KMS-11 (cell line): Measurements from ENCODE around the gene ELAVL4.

Experiments
- H2AFZ ChIP-seq: fragments of 200-600 bp; sonication (generic); 2 replicates; pipeline ENCODE4 v1.6.1; 2016; ENCODE audit warnings: antibody characterized with exemption, mixed run types, low read depth
- H3K27ac ChIP-seq: fragments of 200-600 bp; sonication (generic); 2 replicates; pipeline ENCODE4 v1.6.1; 2016; ENCODE audit warnings: mild to moderate bottlenecking, mixed run types
- H3K27me3 ChIP-seq: fragments of 200-600 bp; sonication (generic); 2 replicates; pipeline ENCODE4 v1.6.1; 2017; ENCODE audit warnings: mild to moderate bottlenecking, low read depth, mixed run types, moderate library complexity; ENCODE audit not compliant: insufficient read depth
- H3K36me3 ChIP-seq: fragments of 200-600 bp; sonication (generic); 2 replicates; pipeline ENCODE4 v1.6.1; 2017; ENCODE audit warnings: mild to moderate bottlenecking, mixed run types; ENCODE audit not compliant: insufficient read depth
- H3K4me1 ChIP-seq: fragments of 200-600 bp; sonication (generic); 2 replicates; pipeline ENCODE4 v1.6.1; 2016; ENCODE audit warnings: mild to moderate bottlenecking, low read depth, mixed run types; ENCODE audit not compliant: poor library complexity, severe bottlenecking
- H3K4me2 ChIP-seq: fragments of 200-600 bp; sonication (generic); 2 replicates; pipeline ENCODE4 v1.7.0; 2016; ENCODE audit warnings: mild to moderate bottlenecking, mixed run types
- H3K4me3 ChIP-seq: fragments of 200-600 bp; sonication (generic); IDR thresholded peaks from 2 replicates; pipeline ENCODE4 v1.6.1; 2017; ENCODE audit warnings: low read depth, low read length, mixed read lengths; ENCODE audit not compliant: insufficient read depth
- H3K79me2 ChIP-seq: fragments of 200-600 bp; sonication (generic); 2 replicates; pipeline ENCODE4 v1.6.1; 2016; ENCODE audit warnings: low read depth, mixed run types; ENCODE audit not compliant: insufficient read depth
- H3K9ac ChIP-seq: fragments of 200-600 bp; sonication (generic); 2 replicates; pipeline ENCODE4 v1.6.1; 2016; ENCODE audit warnings: mild to moderate bottlenecking, mixed run types
- H4K20me1 ChIP-seq: fragments of 200-600 bp; sonication (generic); 2 replicates; pipeline ENCODE4 v1.6.1; 2016; ENCODE audit warnings: mild to moderate bottlenecking, mixed run types; ENCODE audit not compliant: insufficient read depth
- CTCF ChIP-seq: fragments of 200-600 bp; sonication (generic); conservative IDR thresholded peaks from 2 replicates; pipeline ENCODE4 v1.6.1; 2017; ENCODE audit warnings: low read depth, mild to moderate bottlenecking, antibody characterized with exemption, low read length, moderate library complexity, mixed read lengths

The ELAVL4 gene

GRCh38 chr1:50147191-50147850 is 38.6 kb downstream of the ELAVL4 start:
- H2AFZ ChIP-seq = no peak overlapping the region
- H3K9ac ChIP-seq = no peak overlapping the region
- no peak overlapping the region for H3K4me2 ChIP-seq
- H3K4me1 ChIP-seq = no peaks in the 10 kb centered on the region
- H3K27me3 ChIP-seq = no peaks in the 10 kb centered on the region
- H3K27ac ChIP-seq = no peak overlapping the region
- no peak overlapping the region for H3K4me3 ChIP-seq
- H3K36me3 ChIP-seq = no peaks in the 10 kb centered on the region
- no peaks in the 10 kb centered on the region for H3K79me2 ChIP-seq
- no peak for TF ChIP-seq CTCF
- no peaks in the 10 kb centered on the region for H4K20me1 ChIP-seq

- Histone ChIP-seq H3K9ac (no peak overlapping the region), H3K4me2 (no peak overlapping the region), H3K27me3 (no peaks in the 10 kb centered on the region)
These were observed 39.6 kb downstream of the ELAVL4 start for GRCh38 chr1:50148142-50148923.

DNA sequence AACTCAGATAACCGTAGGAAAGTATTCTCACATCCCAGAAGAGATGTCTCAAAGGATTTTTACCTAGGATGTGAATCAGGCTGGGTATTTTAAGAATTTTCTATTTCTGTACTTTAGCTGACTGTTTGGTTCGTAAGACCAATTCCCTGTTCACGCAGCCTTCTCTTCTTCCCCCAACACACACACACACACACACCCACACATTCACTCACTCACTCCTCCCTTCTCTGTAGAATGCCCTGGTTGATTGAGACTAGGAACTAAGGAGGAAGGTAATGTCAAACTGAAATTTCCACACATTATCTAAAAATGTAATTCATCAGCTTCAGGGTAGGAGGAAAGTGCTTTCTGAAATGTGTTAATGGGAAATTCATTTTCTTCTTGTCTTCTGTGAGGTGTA is 43.5 kb downstream of the ELAVL4 start:
- H3K4me3 ChIP-seq = no peak overlapping the region
- no peak overlapping the region for H3K4me2 ChIP-seq
- no peaks in the 10 kb centered on the region for H3K36me3 ChIP-seq
- no peaks in the 10 kb centered on the region for H3K27me3 ChIP-seq
- H4K20me1 ChIP-seq = no peaks in the 10 kb centered on the region
- no peak overlapping the region for H2AFZ ChIP-seq
- no peak for TF ChIP-seq CTCF
- no peaks in the 10 kb centered on the region for H3K4me1 ChIP-seq
- H3K9ac ChIP-seq = no peak overlapping the region
- H3K79me2 ChIP-seq = no peaks in the 10 kb centered on the region
- H3K27ac ChIP-seq = no peak overlapping the region

More at GRCh38 chr1:50148142-50148923, 39.6 kb downstream of the ELAVL4 start:
- no peak overlapping the region for H3K27ac ChIP-seq
- H2AFZ ChIP-seq = no peak overlapping the region
- H3K4me1 ChIP-seq = no peaks in the 10 kb centered on the region
- H3K36me3 ChIP-seq = no peaks in the 10 kb centered on the region
- H3K79me2 ChIP-seq = no peaks in the 10 kb centered on the region
- H4K20me1 ChIP-seq = no peaks in the 10 kb centered on the region
- H3K4me3 ChIP-seq = no peak overlapping the region
- TF ChIP-seq CTCF = no peak

DNA sequence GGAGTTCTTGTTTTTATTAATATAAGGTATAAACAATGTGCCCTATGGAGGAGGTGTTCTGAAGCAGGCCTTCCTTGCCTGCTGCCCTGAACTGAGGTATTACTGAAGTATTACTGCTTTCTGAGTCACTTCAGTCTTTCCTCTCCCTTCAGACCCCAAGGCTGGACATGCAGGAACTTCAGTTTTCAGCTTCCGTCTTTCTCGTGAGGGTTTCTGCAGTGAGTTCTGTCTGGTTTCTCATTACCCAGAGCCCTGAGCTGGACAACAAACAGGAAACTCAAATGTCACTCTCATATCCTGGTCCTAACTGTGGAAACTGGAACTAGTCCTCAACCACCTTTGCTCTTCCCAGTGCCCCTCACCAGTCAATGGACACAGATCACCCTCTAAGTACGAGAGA is 46.8 kb downstream of the ELAVL4 start:
- Histone ChIP-seq H2AFZ (no peak overlapping the region), H3K27ac (no peak overlapping the region), H3K27me3 (no peaks in the 10 kb centered on the region), H3K4me2 (no peak overlapping the region), H4K20me1 (no peaks in the 10 kb centered on the region), H3K4me3 (no peak overlapping the region), H3K36me3 (no peaks in the 10 kb centered on the region), H3K79me2 (no peaks in the 10 kb centered on the region), H3K4me1 (no peaks in the 10 kb centered on the region), H3K9ac (no peak overlapping the region)
- no peak for TF ChIP-seq CTCF
